ENCODE results near the gene KRTCAP3.

DNA sequence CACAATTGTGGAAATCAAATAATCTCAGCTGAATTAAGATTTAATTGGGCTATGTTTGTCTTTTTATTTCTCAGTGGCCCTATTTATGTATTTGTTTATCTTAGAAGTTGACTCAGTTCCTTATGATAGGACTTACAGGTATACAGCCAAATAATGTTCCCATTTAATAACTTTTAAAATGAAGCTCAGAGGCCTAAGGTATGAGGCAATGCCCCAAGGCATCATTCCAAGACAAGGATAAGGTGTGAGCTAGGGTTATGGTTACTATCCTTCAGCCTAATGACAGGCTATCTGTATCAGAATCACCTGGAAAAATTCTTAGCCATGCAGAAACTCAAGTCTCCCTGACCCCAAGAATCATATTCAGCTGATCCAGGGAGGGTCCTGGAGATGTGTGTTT lies 21.2 kb upstream of the KRTCAP3 start:
- TF ChIP-seq, protein P1, sequence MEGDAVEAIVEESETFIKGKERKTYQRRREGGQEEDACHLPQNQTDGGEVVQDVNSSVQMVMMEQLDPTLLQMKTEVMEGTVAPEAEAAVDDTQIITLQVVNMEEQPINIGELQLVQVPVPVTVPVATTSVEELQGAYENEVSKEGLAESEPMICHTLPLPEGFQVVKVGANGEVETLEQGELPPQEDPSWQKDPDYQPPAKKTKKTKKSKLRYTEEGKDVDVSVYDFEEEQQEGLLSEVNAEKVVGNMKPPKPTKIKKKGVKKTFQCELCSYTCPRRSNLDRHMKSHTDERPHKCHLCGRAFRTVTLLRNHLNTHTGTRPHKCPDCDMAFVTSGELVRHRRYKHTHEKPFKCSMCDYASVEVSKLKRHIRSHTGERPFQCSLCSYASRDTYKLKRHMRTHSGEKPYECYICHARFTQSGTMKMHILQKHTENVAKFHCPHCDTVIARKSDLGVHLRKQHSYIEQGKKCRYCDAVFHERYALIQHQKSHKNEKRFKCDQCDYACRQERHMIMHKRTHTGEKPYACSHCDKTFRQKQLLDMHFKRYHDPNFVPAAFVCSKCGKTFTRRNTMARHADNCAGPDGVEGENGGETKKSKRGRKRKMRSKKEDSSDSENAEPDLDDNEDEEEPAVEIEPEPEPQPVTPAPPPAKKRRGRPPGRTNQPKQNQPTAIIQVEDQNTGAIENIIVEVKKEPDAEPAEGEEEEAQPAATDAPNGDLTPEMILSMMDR (IDR thresholded peaks at IDR 0.05), result no peak
- TF ChIP-seq POLR2A (IDR thresholded peaks at IDR 0.05), result no peak
- no peak for TF ChIP-seq EP300 (IDR thresholded peaks at IDR 0.05)
- TF ChIP-seq POLR2AphosphoS5 (IDR thresholded peaks at IDR 0.05), result no peak

Measured in upper lobe of left lung (tissue), 4 donors.